ENCODE data around the gene NTMT2.

NTMT2 gene

DNA sequence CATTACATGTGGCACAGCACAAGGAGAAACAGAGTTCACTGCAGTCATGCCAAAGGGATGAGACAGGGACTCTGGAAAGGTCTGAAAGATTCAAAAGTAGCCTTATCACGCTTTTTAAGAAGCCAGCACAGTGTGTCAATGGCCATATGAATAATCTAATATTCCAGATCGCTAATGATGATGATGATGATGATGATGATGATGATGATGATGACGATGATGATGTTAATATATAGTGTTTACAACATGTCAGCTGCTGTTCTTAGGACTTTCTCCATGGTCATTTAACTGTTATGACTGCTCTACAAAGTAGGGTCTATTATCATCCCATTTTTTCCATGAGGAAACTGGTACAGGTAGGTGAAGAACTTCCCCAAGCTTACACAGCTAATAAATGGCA, 64.4 kb downstream of the NTMT2 start:
- DNase-seq (ENCODE audit: low read depth) = no peak

DNA sequence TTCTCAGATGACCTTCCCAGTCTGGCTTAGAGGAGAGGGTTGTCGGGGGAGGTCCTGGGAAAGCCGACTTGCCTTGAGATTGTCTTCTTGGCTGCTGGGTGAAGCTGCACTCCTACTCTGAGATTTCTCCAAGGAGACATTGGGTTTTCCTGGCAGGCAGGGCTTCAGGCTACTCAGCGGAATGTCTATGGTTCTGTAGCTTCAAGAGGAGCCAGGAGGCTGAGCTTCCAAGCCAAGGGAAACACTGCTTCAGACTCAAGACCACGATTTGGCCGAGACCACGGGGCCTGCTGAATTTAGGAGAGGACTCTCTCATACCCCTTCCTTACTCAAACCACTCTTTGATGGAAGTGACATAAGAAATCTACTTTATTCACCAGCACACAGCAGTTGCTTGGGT, 67.8 kb downstream of the NTMT2 start:
- no peak for DNase-seq (ENCODE audit: low read depth)

DNA sequence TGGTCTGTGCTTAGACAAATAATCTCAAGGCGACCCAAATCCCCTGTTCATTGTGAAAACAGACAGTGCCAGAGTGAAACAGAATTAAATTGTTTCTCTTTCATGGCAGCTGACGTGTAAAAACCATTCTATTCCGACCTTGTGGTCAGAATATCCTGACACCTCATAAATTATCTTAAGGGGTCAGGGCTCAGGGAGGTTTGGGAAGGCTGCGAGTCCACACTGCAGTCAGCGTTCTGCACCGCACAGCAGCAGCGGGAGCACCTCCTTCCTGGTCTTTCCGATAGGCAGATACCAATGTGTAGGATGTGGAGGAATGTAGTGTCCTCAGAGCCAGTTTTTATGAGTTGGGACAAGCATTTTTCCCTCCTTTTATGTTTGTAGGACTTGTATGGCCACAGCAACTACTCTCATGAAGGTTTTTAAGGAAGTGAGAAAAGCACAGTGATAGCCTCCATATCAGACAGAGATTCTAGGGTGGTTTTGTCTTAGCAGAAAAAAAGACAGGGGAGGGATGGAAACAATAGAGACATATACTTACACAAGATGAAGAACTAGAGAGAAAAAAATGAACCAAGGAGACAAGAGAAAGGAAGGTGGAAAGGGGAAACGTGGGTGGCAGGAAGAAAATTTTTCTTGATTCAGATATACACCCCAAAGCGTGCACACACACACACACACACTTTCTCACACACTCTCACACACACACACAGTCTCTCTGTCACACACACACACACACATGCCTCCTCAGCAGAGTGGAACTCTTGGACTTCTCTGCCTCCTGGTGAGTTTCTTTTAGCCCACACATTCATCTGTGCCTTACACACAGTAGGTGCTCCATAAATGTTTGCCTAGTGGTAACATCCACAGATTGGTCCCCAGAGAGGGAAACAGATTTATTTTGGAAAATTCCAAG, 68.6 kb downstream of the NTMT2 start:
- DNase-seq (ENCODE audit: low read depth) = peak; percentile 21

DNA sequence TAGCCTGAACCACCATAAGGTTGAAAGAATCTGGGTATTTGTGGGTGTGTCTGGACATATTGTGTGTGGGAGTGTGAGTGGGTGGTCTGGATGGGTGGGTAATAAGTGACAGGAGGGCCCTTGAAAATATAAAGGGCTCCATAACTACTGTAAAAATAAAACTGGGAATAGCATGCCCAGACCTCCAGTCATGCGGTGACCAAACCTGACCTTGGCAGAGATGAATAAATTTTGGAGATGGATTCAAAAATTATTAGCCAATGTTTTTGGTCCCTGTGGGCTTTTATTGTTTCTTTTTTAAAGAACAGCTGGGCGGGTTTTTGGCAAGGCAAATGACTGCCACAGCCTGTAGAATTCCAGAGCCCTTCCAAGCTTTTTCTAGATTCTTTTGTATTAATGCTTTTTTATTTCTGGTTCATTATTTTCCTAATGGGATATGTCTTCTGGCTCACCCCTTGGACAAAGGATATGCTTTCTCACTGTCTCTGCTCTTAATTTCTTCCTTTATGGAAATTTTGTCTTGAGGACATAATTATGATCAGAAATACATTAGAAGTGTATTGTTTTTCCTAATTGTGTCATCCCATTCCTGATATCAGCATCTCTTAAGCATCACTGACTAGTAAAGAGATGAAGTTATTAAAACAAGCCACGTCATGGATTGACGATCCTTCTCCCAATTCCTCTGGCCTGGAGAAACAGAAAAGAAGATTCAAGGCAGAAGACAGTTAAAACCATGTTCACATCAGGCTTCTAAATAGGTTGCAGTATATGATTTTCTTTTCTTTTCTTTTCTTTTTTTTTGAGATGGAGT, 69.5 kb downstream of the NTMT2 start:
- DNase-seq (ENCODE audit: low read depth) = no peak

DNA sequence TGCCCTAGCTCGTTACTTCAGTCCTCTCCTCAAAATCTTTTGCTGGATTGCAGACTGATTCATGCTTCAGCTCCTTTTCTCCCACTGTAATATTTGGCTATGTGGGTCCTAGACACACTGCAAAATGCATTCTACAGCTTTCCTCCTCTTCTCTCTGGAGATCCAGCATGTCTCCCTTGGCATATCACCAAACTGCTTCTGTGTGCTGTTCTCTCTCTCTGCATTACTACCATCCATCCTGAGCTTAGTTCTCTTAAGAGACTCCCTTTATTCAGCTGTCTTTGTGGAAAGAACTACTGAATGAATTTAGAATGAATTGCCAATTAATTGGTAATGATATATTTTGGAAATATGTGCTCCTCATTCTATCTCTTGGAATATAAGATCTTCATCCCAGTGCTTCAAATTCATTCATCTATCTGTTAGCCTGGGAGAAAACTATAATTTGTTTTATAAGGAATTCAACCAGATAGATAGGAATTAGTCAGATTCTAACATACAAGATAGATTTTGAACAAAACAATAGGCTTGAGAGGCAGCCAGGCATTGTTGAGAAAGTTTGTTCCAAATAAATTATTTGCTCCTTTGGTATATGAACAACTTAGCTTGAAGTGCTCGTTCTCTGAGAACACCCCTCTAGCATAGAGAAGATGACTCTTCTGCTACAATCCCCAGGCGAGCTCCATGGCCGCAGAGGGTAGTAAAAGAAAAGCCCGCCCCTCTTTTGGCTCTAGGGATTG, 71.9 kb downstream of the NTMT2 start:
- DNase-seq (ENCODE audit: low read depth) = no peak

DNA sequence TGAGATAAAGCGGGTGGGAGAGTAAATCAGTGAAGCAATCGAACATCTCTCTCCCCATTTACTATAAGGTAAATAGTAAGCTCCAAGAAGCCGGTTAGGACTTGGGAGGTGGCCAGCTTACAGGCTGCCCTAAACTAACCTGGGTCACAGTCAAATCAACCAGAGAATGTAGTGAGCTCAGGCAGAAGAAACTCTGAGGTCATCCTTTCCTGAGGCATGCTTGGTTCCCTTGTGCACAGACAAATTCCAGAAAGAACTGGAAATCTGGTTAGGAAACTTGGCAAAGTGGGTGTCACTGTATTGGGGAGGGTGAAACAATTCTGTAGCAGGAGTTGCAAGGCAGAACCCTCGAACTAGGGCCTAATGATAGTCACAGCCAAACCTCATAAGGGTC, 72.5 kb downstream of the NTMT2 start:
- DNase-seq (ENCODE audit: low read depth) = peak; percentile 33

Measured in EH (cell line).